GM23248 (cell line): ENCODE measurements around the gene RADIL.

Source experiments
- EZH2 ChIP-seq: fragments of 200-600 bp; sonication (generic); IDR thresholded peaks from 2 replicates; pipeline ENCODE4 v1.6.1; 2018; ENCODE audit warnings: antibody characterized with exemption, mild to moderate bottlenecking; ENCODE audit not compliant: insufficient read depth, poor library complexity, severe bottlenecking
- EZH2phosphoT487 ChIP-seq: fragments of 200-600 bp; sonication (generic); IDR thresholded peaks from 2 replicates; pipeline ENCODE4 v1.6.1; 2018; ENCODE audit warnings: antibody characterized with exemption, moderate library complexity, mild to moderate bottlenecking, low read depth; ENCODE audit not compliant: insufficient read depth

DNA sequence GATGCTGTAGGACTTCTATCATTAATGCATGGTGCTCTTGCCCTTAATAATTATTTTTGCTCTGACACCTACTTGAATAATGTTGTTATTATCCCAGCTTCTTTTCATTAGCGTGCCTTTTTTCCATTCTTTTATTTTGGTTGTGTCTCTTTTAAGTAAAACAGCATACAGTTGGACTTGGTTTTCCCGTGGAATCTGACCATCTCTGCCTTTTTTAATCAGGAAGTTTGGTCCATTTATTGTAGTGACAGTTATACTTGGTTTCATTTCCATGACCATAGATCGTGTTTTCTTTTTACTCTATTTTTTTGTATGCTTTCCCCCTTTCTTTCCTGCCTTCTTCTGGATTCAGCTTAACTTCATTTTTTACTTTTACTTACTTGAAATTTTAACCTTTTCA is 26.3 kb downstream of the RADIL start:
- TF ChIP-seq EZH2 = no peak
- TF ChIP-seq EZH2phosphoT487 = no peak
